ENCODE measurements around the gene KIAA1217. TPM values are rescaled to one million over a fixed set of nuclear protein-coding genes. Genes with fewer than 3 reads are reported as not detected.

KIAA1217 gene
- total RNA-seq, 3 donors from 2014 or later (not counting 1 experiment from before 2014, with no cell fraction given) = not detected

DNA sequence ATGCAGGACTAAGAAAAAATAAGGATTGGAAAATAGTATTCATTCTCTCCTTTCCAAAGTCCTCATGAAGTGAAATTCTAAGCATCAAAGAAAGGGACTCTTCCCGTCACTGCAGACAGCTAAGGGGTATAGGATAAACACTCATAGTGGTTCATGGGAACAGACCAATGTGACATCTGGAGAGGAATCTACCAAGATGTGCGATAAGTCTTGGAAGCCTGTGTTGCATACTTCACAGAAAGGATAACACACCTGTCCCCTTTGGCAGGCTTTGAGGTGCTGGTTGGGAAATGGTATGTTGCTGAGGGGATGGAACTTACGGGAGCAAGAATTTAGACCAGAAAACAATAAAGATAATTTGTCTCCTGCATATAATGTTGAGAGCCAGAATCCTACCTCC is 266.7 kb downstream of the KIAA1217 start:
- Histone ChIP-seq H3K36me3 (ENCODE audit: control insufficient read depth, insufficient read depth, low read length) (no peaks in the 10 kb centered on the region), H3K4me1 (ENCODE audit: control insufficient read depth, insufficient read depth, low read length) (no peaks in the 10 kb centered on the region), H3K27me3 (ENCODE audit: control insufficient read depth, insufficient read depth, low read length) (no peaks in the 10 kb centered on the region), H3K9me3 (ENCODE audit: control insufficient read depth, insufficient read depth, low read length) (no peaks in the 10 kb centered on the region), H3K27ac (ENCODE audit: low read length) (no peak overlapping the region), H3K4me3 (ENCODE audit: low read length) (no peak overlapping the region)
- DNase-seq = no peak
- Mint-ChIP-seq H3K36me3 (no peaks in the 10 kb centered on the region), H3K27me3 (ENCODE audit: low read depth in 2 of 2) (no peaks in the 10 kb centered on the region), H3K4me3 (no peak overlapping the region), H3K27ac (no peak overlapping the region), H3K4me1 (no peaks in the 10 kb centered on the region), H3K9me3 (no peaks in the 10 kb centered on the region)
- no peak for ATAC-seq
- 56% methylated on average over 2 of the region's 3 CpGs for WGBS (ENCODE audit: insufficient coverage)
- intact Hi-C loops (cut with micrococcal nuclease) = no loop called here
- TF ChIP-seq, protein P1, sequence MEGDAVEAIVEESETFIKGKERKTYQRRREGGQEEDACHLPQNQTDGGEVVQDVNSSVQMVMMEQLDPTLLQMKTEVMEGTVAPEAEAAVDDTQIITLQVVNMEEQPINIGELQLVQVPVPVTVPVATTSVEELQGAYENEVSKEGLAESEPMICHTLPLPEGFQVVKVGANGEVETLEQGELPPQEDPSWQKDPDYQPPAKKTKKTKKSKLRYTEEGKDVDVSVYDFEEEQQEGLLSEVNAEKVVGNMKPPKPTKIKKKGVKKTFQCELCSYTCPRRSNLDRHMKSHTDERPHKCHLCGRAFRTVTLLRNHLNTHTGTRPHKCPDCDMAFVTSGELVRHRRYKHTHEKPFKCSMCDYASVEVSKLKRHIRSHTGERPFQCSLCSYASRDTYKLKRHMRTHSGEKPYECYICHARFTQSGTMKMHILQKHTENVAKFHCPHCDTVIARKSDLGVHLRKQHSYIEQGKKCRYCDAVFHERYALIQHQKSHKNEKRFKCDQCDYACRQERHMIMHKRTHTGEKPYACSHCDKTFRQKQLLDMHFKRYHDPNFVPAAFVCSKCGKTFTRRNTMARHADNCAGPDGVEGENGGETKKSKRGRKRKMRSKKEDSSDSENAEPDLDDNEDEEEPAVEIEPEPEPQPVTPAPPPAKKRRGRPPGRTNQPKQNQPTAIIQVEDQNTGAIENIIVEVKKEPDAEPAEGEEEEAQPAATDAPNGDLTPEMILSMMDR (IDR thresholded peaks at IDR 0.05) = no peak

DNA sequence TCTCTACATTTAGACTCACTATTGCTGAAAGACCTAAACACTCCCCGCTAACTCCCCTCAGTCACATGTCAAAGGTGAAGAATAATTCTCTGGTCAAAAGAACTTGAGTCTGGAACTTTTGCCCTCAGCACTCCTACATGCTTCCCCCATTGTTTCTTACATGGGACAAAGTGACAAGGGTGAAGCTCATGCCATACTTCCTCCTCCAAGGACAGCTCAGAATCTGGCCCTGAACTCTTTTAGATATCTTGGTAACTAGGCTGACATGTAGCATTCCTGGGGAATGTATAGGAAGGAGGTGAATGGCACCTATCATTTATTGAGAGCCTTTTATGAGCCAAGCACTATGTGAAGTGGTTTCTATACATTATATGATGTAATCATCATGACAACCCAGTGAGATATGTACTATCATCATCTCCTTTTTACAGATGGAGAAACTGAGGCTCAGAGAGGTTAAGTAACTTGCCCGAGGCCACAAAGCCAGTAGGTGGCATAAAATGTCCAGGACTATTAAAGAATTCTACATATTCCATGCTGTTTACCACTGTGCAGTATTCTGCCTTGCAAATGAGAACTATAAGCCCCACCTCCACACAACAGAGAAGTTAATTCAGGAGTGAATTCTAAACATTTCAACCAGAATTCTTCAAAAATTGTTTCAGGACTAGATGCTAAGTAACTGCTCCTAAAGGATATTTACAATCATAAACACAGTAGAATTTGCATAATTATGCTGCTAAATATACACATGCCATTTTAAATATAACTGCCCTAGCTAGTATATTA is 268.2 kb downstream of the KIAA1217 start:
- Mint-ChIP-seq H3K9me3 (no peaks in the 10 kb centered on the region), H3K27ac (no peak overlapping the region), H3K27me3 (ENCODE audit: low read depth in 2 of 2) (no peaks in the 10 kb centered on the region), H3K4me3 (no peak overlapping the region), H3K4me1 (no peaks in the 10 kb centered on the region), H3K36me3 (no peaks in the 10 kb centered on the region)
- H3K36me3 ChIP-seq (ENCODE audit: control insufficient read depth, insufficient read depth, low read length) = no peaks in the 10 kb centered on the region
- no peaks in the 10 kb centered on the region for H3K27me3 ChIP-seq (ENCODE audit: control insufficient read depth, insufficient read depth, low read length)
- WGBS (ENCODE audit: insufficient coverage) = 92% methylated on average over 1 of the region's 2 CpGs
- no peak for ATAC-seq
- no peaks in the 10 kb centered on the region for H3K9me3 ChIP-seq (ENCODE audit: control insufficient read depth, insufficient read depth, low read length)
- no peak overlapping the region for H3K4me3 ChIP-seq (ENCODE audit: low read length)
- no peak overlapping the region for H3K27ac ChIP-seq (ENCODE audit: low read length)
- TF ChIP-seq, protein P1 (IDR thresholded peaks at IDR 0.05) = no peak
- H3K4me1 ChIP-seq (ENCODE audit: control insufficient read depth, insufficient read depth, low read length) = no peaks in the 10 kb centered on the region
- no peak for DNase-seq
- intact Hi-C loops (cut with micrococcal nuclease) = no loop called here

DNA sequence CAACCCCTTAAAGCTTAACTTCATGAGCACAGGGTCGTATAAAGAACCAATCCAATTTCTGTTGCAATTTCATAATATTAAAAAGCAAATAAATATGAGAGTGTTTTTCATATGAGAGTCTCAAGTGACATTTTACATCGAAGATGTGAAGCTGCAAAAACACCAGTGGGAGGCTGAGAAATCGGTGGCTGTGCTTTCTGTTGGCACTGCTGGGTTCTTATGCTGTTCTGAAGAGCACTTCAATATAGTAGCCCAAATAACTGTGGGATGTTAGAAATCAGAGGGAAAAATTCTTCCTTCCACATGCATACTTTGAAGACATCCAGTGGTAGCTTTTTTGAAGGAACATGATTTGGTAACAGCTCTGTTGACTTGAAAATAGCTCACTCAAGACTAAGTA is 269.0 kb downstream of the KIAA1217 start:
- Histone ChIP-seq H3K9me3 (ENCODE audit: control insufficient read depth, insufficient read depth, low read length) (no peaks in the 10 kb centered on the region), H3K27me3 (ENCODE audit: control insufficient read depth, insufficient read depth, low read length) (no peaks in the 10 kb centered on the region), H3K36me3 (ENCODE audit: control insufficient read depth, insufficient read depth, low read length) (no peaks in the 10 kb centered on the region), H3K4me3 (ENCODE audit: low read length) (no peak overlapping the region), H3K27ac (ENCODE audit: low read length) (no peak overlapping the region), H3K4me1 (ENCODE audit: control insufficient read depth, insufficient read depth, low read length) (no peaks in the 10 kb centered on the region)
- Mint-ChIP-seq H3K4me3 (no peak overlapping the region), H3K9me3 (no peaks in the 10 kb centered on the region), H3K27me3 (ENCODE audit: low read depth in 2 of 2) (no peaks in the 10 kb centered on the region), H3K36me3 (no peaks in the 10 kb centered on the region), H3K4me1 (no peaks in the 10 kb centered on the region), H3K27ac (no peak overlapping the region)
- TF ChIP-seq, protein P1 (IDR thresholded peaks at IDR 0.05) = no peak
- intact Hi-C loops (cut with micrococcal nuclease) = no loop called here
- ATAC-seq = no peak
- no peak for DNase-seq
- WGBS (ENCODE audit: insufficient coverage) = 73% methylated on average over 2 of the region's 3 CpGs

DNA sequence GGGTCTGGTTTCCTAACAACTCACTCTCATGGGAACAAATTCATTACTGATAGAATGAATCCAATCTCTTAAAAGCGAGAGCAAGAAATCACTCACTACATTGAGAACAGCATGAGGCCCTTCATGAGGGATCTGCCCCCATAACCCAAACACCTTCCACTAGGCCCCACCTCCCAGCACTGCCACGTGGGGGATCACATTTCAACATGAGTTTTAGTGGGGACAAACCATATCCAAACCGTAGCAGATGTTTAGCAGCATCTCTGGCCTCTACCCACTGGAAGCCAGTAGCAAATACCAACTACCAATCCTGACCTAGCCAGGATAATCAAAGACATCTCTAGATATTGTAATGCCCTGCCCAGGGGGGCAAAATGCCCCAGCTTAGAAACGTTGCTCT is 270.9 kb downstream of the KIAA1217 start:
- H3K4me1 Mint-ChIP-seq = no peaks in the 10 kb centered on the region
- TF ChIP-seq, protein P1 (IDR thresholded peaks at IDR 0.05) = no peak
- Histone ChIP-seq H3K36me3 (ENCODE audit: control insufficient read depth, insufficient read depth, low read length) (no peaks in the 10 kb centered on the region), H3K27me3 (ENCODE audit: control insufficient read depth, insufficient read depth, low read length) (no peaks in the 10 kb centered on the region), H3K9me3 (ENCODE audit: control insufficient read depth, insufficient read depth, low read length) (no peaks in the 10 kb centered on the region), H3K4me3 (ENCODE audit: low read length) (no peak overlapping the region), H3K27ac (ENCODE audit: low read length) (no peak overlapping the region), H3K4me1 (ENCODE audit: control insufficient read depth, insufficient read depth, low read length) (no peaks in the 10 kb centered on the region)
- no peaks in the 10 kb centered on the region for H3K9me3 Mint-ChIP-seq
- DNase-seq = no peak
- intact Hi-C loops (cut with micrococcal nuclease) = no loop called here
- H3K36me3 Mint-ChIP-seq = no peaks in the 10 kb centered on the region
- no peak for ATAC-seq
- WGBS (ENCODE audit: insufficient coverage) = 62% methylated on average over 3 of the region's 4 CpGs
- H3K4me3 Mint-ChIP-seq = no peak overlapping the region
- no peaks in the 10 kb centered on the region for H3K27me3 Mint-ChIP-seq (ENCODE audit: low read depth in 2 of 2)
- H3K27ac Mint-ChIP-seq = no peak overlapping the region
